ENCODE measurements around the gene SETD1A.

SETD1A gene

GRCh38 chr16:31004658-31005057, 47.1 kb downstream of the SETD1A start:
- H2AFZ ChIP-seq (ENCODE audit: low read length), result no peak overlapping the region
- no peaks in the 10 kb centered on the region for H4K20me1 ChIP-seq (ENCODE audit: insufficient read depth, low read length, poor library complexity, severe bottlenecking)
- no peaks in the 10 kb centered on the region for H3K4me1 ChIP-seq (ENCODE audit: insufficient read depth, low read length, poor library complexity, severe bottlenecking)
- no peak overlapping the region for H3K4me3 ChIP-seq (ENCODE audit: low read length, poor library complexity, severe bottlenecking)
- H3K36me3 ChIP-seq (ENCODE audit: insufficient read depth, low read length), result no peaks in the 10 kb centered on the region
- no peaks in the 10 kb centered on the region for H3K9me3 ChIP-seq (ENCODE audit: insufficient read depth, low read depth, low read length)
- no peaks in the 10 kb centered on the region for H3K9me2 ChIP-seq (replicated peaks; ENCODE audit: low read depth, low read length)
- no peak overlapping the region for H3K9ac ChIP-seq (ENCODE audit: low read depth, low read length, poor library complexity, severe bottlenecking)
- H3F3A ChIP-seq (ENCODE audit: low read depth), result no peaks in the 10 kb centered on the region
- H3K27me3 ChIP-seq (ENCODE audit: insufficient read depth, low read length, poor library complexity, severe bottlenecking), result no peaks in the 10 kb centered on the region
- no peaks in the 10 kb centered on the region for H3K79me2 ChIP-seq (ENCODE audit: insufficient read depth, low read length)
- TF ChIP-seq CTCF (conservative IDR thresholded peaks at IDR 0.05; ENCODE audit: low read length) (no peak), EZH2phosphoT487 (IDR thresholded peaks at IDR 0.05; ENCODE audit: borderline replicate concordance) (no peak)
- H3K4me2 ChIP-seq (ENCODE audit: low read depth, low read length, poor library complexity, severe bottlenecking), result no peak overlapping the region

DNA sequence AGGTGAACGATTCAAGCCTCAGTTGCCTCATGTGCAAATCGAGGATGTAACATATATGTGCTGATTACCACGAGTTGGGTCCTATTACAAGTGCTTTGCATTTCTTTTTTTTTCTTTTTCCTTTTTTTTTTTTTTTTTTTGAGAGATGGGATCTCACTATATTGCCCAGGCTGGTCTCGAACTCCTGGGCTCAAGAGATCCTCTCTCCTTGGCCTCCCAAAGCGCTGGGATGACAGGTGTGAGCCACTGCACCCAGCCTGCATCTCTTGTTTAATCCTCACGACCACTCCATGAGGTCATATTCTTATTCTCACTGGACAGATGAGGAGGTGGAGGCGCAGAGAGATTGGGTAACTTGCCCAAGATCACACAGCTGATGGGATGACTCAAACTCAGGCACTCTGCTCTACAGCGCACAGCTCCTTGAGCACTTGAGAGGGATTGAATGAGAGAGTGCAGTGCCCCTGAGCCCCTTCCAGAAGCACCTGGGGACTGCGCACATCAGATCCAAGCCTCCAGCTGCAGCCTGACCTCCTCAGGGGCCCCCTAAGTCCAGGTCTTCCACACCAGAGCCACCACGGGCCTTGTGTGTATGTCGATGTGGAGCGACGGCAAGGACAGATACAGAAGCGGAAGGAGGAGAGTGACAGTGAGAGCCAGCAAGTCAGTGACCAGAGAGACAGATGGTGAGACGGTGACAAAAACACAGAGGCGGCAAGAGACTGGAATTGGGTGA, 48.0 kb downstream of the SETD1A start:
- H4K20me1 ChIP-seq (ENCODE audit: insufficient read depth, low read length, poor library complexity, severe bottlenecking), result no peaks in the 10 kb centered on the region
- H3K9me3 ChIP-seq (ENCODE audit: insufficient read depth, low read depth, low read length), result no peaks in the 10 kb centered on the region
- H3K9ac ChIP-seq (ENCODE audit: low read depth, low read length, poor library complexity, severe bottlenecking), result no peak overlapping the region
- no peak overlapping the region for H3K4me3 ChIP-seq (ENCODE audit: low read length, poor library complexity, severe bottlenecking)
- TF ChIP-seq EZH2phosphoT487 (IDR thresholded peaks at IDR 0.05; ENCODE audit: borderline replicate concordance) (no peak), CTCF (conservative IDR thresholded peaks at IDR 0.05; ENCODE audit: low read length) (no peak)
- no peaks in the 10 kb centered on the region for H3K36me3 ChIP-seq (ENCODE audit: insufficient read depth, low read length)
- H3K4me2 ChIP-seq (ENCODE audit: low read depth, low read length, poor library complexity, severe bottlenecking), result no peak overlapping the region
- no peak overlapping the region for H2AFZ ChIP-seq (ENCODE audit: low read length)
- no peaks in the 10 kb centered on the region for H3F3A ChIP-seq (ENCODE audit: low read depth)
- no peaks in the 10 kb centered on the region for H3K4me1 ChIP-seq (ENCODE audit: insufficient read depth, low read length, poor library complexity, severe bottlenecking)
- no peaks in the 10 kb centered on the region for H3K27me3 ChIP-seq (ENCODE audit: insufficient read depth, low read length, poor library complexity, severe bottlenecking)
- no peaks in the 10 kb centered on the region for H3K9me2 ChIP-seq (replicated peaks; ENCODE audit: low read depth, low read length)
- H3K79me2 ChIP-seq (ENCODE audit: insufficient read depth, low read length), result no peaks in the 10 kb centered on the region

DNA sequence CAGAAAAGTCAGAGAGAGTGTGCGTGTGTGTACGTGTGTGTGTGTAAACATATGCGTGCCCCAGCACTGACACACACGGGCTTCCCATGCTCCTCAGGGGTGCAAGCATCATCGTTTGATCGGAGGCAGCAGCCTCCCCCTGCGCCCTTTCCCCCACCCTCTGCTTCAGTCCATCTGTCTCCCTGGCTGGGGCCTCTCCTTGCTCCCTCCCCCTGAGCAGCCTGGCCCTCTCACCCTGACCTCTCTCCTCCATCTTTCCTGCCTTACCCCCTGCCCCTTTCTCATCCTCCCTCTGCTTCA, 48.5 kb downstream of the SETD1A start:
- Histone ChIP-seq H3K79me2 (ENCODE audit: insufficient read depth, low read length) (no peaks in the 10 kb centered on the region), H3K4me3 (ENCODE audit: low read length, poor library complexity, severe bottlenecking) (no peak overlapping the region), H3K4me2 (ENCODE audit: low read depth, low read length, poor library complexity, severe bottlenecking) (no peak overlapping the region), H2AFZ (ENCODE audit: low read length) (no peak overlapping the region), H3K9me3 (ENCODE audit: insufficient read depth, low read depth, low read length) (no peaks in the 10 kb centered on the region), H3F3A (ENCODE audit: low read depth) (no peaks in the 10 kb centered on the region), H3K9me2 (replicated peaks; ENCODE audit: low read depth, low read length) (no peaks in the 10 kb centered on the region), H3K27me3 (ENCODE audit: insufficient read depth, low read length, poor library complexity, severe bottlenecking) (no peaks in the 10 kb centered on the region), H3K36me3 (ENCODE audit: insufficient read depth, low read length) (no peaks in the 10 kb centered on the region), H3K9ac (ENCODE audit: low read depth, low read length, poor library complexity, severe bottlenecking) (no peak overlapping the region), H4K20me1 (ENCODE audit: insufficient read depth, low read length, poor library complexity, severe bottlenecking) (no peaks in the 10 kb centered on the region), H3K4me1 (ENCODE audit: insufficient read depth, low read length, poor library complexity, severe bottlenecking) (peaks cover 3% of the 10 kb centered on the region)
- TF ChIP-seq CTCF (conservative IDR thresholded peaks at IDR 0.05; ENCODE audit: low read length) (no peak), EZH2phosphoT487 (IDR thresholded peaks at IDR 0.05; ENCODE audit: borderline replicate concordance) (no peak)

All from Loucy (cell line).